ENCODE measurements around the gene FRAT1.
A peak's percentile ranks its signal among the peaks of the same experiment; 100 is the strongest.

The FRAT1 gene

GRCh38 chr10:97319671-97320479 lies 804 bp downstream of the FRAT1 start:
- Histone ChIP-seq H3K4me1 (ENCODE audit: control insufficient read depth, insufficient read depth, low read length) (no peaks in the 10 kb centered on the region; the same call in 1 of the 2 replicates), H3K9me3 (ENCODE audit: control insufficient read depth, insufficient read depth, low read depth, low read length) (no peaks in the 10 kb centered on the region), H3K27ac (ENCODE audit: extremely low read depth, low read depth, low read length) (peak overlapping the region; percentile 100; the same call in 1 of the 2 replicates), H3K36me3 (ENCODE audit: control insufficient read depth in 2 of 2, insufficient read depth in 1 of 2, low read length in 2 of 2) (no peaks in the 10 kb centered on the region), H3K4me3 (ENCODE audit: low read depth, low read length) (peak overlapping the region; percentile 57)
- no peak for TF ChIP-seq ZNF394 (tag by site-specific recombination; IDR thresholded peaks at IDR 0.05; ENCODE audit: borderline replicate concordance)
- 0 out of 2 replicates have a peak, but pooled peaks have one; percentile 7 for TF ChIP-seq ZBTB44 (tag by site-specific recombination; IDR thresholded peaks at IDR 0.05)
- CTCF ChIA-PET = interaction anchor here (0.6 to 1.9 kb wide), 5 partner anchors 8 to 180 kb away, joined by 3 to 18 read pairs (median 3); no protein-coding TSS in a partner anchor
- POLR2A ChIA-PET = interaction anchor here (0.6 to 2.6 kb wide), 5 partner anchors 8 to 83 kb away, joined by 3 to 27 read pairs (median 5); partner anchors contain the start of genes ARHGAP19 and FRAT2

GRCh38 chr10:97320480-97321031 lies 1.5 kb downstream of the FRAT1 start:
- Histone ChIP-seq H3K4me1 (ENCODE audit: control insufficient read depth, insufficient read depth, low read length) (no peaks in the 10 kb centered on the region; the same call in 1 of the 2 replicates), H3K9me3 (ENCODE audit: control insufficient read depth, insufficient read depth, low read depth, low read length) (no peaks in the 10 kb centered on the region), H3K36me3 (ENCODE audit: control insufficient read depth in 2 of 2, insufficient read depth in 1 of 2, low read length in 2 of 2) (no peaks in the 10 kb centered on the region), H3K27ac (ENCODE audit: extremely low read depth, low read depth, low read length) (no peak overlapping the region), H3K4me3 (ENCODE audit: low read depth, low read length) (no peak overlapping the region)
- POLR2A ChIA-PET = interaction anchor here (2.0 to 2.6 kb wide), 3 partner anchors 12 to 28 kb away, joined by 9 to 27 read pairs (median 11); partner anchors contain the start of genes ARHGAP19 and FRAT2
- CTCF ChIA-PET = interaction anchor here (0.6 to 1.9 kb wide), 6 partner anchors 8 to 179 kb away, joined by 3 to 18 read pairs (median 3); no protein-coding TSS in a partner anchor
- TF ChIP-seq BCL11B (tag by site-specific recombination; IDR thresholded peaks at IDR 0.05; ENCODE audit: low read depth) = no peak
- 0 out of 2 replicates have a peak, but pooled peaks have one; percentile 34 for TF ChIP-seq ZNF121 (tag by site-specific recombination; IDR thresholded peaks at IDR 0.05)

GRCh38 chr10:97321032-97321803 lies 2.1 kb downstream of the FRAT1 start:
- no peak for TF ChIP-seq ZNF529 (tag by site-specific recombination; IDR thresholded peaks at IDR 0.05; ENCODE audit: insufficient replicate concordance)
- TF ChIP-seq ZNF600 (tag by site-specific recombination; IDR thresholded peaks at IDR 0.05) = peak; percentile 63
- TF ChIP-seq RBAK (tag by site-specific recombination; IDR thresholded peaks at IDR 0.05) = no peak
- 0 out of 2 replicates have a peak, but pooled peaks have one; percentile 1 for TF ChIP-seq ZNF121 (tag by site-specific recombination; IDR thresholded peaks at IDR 0.05)
- TF ChIP-seq ZNF549 (tag by site-specific recombination; IDR thresholded peaks at IDR 0.05) = no peak
- TF ChIP-seq ZNF670 (tag by site-specific recombination; IDR thresholded peaks at IDR 0.05; ENCODE audit: low read depth) = no peak
- TF ChIP-seq KLF17 (tag by site-specific recombination; IDR thresholded peaks at IDR 0.05) = no peak
- no peak for TF ChIP-seq PRDM2 (tag by site-specific recombination; IDR thresholded peaks at IDR 0.05; ENCODE audit: borderline replicate concordance)
- no peak for TF ChIP-seq ZNF274 (IDR thresholded peaks at IDR 0.05; ENCODE audit: low read length)
- no peak for TF ChIP-seq ZNF274 (tag by site-specific recombination; IDR thresholded peaks at IDR 0.05; ENCODE audit: borderline replicate concordance)
- H3K4me3 ChIP-seq (ENCODE audit: low read depth, low read length) = no peak overlapping the region
- POLR2A ChIA-PET = interaction anchor here (2.2 kb wide), 1 partner anchor 12 kb away, joined by 9 read pairs; the partner anchor contains the start of gene FRAT2
- H3K4me1 ChIP-seq (ENCODE audit: control insufficient read depth, insufficient read depth, low read length) = no peaks in the 10 kb centered on the region; the same call in 1 of the 2 replicates
- CTCF ChIA-PET = interaction anchor here (1.2 to 1.3 kb wide), 3 partner anchors 10 to 111 kb away, joined by 3 to 6 read pairs (median 3); no protein-coding TSS in a partner anchor
- no peak overlapping the region for H3K27ac ChIP-seq (ENCODE audit: extremely low read depth, low read depth, low read length)
- H3K9me3 ChIP-seq (ENCODE audit: control insufficient read depth, insufficient read depth, low read depth, low read length) = no peaks in the 10 kb centered on the region
- H3K36me3 ChIP-seq (ENCODE audit: control insufficient read depth in 2 of 2, insufficient read depth in 1 of 2, low read length in 2 of 2) = no peaks in the 10 kb centered on the region
